Subcutaneous adipose tissue (tissue), 4 donors: Measurements from ENCODE around the gene ZBTB8B. TPM values are rescaled to one million over a fixed set of nuclear protein-coding genes. Genes with fewer than 3 reads are reported as not detected.

Experiments
- total RNA-seq, 4 donors: library from RNA; depleted of rRNA; stranded (reverse); fragments of >200 nt; gene quantifications; one replicate each; pipeline ENCODE4 v1.1.0, GENCODE V29; 2016
- TF ChIP-seq, protein P1 (sequence below): fragments of 450-650 bp; IDR thresholded peaks from one replicate; pipeline ENCODE4 v1.5.1; 2016; ENCODE audit warnings: low read depth, mild to moderate bottlenecking, control low read depth, antibody characterized with exemption, moderate library complexity

ZBTB8B gene
- total RNA-seq, 4 donors from 2014 or later, result under 0.01 TPM; not detected in 3

DNA sequence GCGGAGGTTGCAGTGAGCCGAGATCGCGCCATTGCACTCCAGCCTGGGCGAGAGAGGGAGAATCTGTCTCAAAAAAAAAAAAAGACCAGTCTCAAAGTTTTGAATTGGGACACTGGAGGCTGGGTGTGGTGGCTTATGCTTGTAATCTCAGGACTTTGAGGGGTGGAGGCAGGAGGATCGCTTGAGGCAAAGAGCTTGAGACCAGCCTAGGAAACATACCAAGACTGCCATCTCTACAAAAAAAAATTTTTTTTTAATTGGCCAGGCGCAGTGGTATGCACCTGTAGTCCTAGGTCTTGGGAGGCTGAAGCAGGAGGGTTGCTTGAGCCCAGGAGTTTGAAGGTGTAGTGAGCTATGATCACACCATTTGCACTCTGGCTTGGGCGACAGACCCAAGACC lies 3.9 kb downstream of the ZBTB8B start:
- TF ChIP-seq, protein P1, sequence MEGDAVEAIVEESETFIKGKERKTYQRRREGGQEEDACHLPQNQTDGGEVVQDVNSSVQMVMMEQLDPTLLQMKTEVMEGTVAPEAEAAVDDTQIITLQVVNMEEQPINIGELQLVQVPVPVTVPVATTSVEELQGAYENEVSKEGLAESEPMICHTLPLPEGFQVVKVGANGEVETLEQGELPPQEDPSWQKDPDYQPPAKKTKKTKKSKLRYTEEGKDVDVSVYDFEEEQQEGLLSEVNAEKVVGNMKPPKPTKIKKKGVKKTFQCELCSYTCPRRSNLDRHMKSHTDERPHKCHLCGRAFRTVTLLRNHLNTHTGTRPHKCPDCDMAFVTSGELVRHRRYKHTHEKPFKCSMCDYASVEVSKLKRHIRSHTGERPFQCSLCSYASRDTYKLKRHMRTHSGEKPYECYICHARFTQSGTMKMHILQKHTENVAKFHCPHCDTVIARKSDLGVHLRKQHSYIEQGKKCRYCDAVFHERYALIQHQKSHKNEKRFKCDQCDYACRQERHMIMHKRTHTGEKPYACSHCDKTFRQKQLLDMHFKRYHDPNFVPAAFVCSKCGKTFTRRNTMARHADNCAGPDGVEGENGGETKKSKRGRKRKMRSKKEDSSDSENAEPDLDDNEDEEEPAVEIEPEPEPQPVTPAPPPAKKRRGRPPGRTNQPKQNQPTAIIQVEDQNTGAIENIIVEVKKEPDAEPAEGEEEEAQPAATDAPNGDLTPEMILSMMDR, result no peak

DNA sequence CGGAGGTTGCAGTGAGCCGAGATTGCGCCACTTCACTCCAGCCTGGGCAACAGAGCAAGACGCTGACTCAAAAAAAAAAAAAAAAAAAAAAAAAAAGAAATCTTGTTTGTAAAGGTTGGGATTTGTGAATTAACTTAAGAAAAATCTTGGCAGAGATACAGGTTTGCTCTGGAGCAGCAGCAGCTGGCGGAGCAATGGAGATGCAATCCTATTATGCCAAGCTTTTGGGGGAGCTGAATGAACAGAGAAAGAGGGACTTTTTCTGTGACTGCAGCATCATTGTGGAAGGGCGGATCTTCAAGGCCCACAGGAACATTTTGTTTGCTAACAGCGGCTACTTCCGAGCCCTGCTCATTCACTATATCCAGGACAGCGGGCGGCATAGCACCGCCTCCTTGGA lies 5.6 kb downstream of the ZBTB8B start:
- TF ChIP-seq, protein P1, result no peak

DNA sequence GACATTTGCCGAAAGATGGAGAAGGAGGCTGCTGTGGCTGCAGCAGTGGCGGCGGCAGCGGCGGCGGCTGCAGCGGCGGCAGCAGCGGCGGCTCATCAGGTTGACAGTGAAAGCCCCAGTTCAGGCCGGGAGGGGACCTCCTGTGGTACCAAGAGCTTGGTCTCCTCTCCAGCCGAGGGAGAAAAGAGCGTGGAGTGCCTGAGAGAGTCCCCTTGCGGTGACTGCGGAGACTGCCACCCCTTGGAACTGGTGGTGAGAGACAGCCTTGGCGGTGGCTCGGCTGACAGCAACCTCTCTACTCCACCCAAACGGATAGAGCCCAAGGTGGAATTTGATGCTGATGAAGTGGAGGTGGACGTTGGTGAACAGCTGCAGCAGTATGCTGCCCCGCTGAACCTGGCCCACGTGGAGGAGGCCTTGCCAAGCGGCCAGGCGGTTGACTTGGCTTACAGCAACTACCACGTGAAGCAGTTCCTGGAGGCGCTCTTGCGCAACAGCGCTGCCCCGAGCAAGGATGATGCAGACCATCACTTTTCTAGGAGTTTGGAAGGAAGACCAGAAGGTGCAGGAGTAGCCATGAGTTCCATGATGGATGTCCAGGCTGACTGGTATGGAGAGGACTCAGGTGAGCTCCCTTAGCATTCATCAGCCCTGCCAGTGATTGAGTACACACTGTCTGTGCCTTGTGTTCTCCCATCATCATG lies 6.3 kb downstream of the ZBTB8B start:
- TF ChIP-seq, protein P1, result no peak

DNA sequence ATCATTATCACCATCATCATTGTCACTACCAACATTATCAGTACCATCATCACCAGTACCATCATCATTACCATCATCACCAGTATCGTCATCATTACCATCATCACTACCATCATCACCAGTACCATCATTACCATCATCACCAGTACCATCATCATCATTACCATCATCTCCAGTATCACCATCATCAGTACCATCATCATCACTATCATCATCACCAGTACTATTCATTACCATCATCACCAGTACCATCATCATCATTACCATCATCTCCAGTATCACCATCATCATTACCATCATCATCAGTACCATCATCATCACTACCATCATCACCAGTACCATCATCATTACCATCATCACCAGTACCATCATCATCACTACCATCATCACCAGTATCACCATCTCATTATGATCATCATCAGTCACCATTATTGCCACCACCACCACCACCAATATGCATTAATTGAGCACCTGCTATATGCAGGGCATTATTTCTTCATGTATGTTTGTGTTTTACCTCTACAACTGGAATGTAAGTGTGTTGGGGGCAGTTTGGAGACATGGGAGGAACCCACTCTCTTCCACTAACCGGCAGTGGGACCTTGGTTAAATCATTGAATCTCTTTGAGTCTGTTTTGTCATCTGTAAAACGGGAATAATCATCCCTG lies 7.0 kb downstream of the ZBTB8B start:
- TF ChIP-seq, protein P1, result no peak

DNA sequence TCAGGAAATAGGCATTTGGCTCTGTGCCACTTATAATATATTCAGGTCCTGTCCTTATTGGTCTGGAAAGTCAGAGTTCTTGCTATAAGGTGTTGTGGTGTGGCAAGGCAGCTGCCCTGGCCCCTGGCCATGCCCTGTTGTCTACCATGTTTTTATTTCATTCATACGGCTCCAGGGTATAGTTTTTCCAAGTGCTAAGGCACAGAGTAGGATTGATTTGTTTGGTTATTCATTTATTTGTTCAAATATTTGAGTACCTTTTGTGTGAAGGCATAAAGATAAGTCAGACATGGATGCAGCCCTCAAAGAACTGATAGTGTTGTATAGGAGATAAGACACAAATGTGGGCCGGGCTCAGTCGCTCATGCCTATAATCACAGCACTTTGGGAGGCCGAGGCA lies 10.1 kb downstream of the ZBTB8B start:
- TF ChIP-seq, protein P1, result no peak

DNA sequence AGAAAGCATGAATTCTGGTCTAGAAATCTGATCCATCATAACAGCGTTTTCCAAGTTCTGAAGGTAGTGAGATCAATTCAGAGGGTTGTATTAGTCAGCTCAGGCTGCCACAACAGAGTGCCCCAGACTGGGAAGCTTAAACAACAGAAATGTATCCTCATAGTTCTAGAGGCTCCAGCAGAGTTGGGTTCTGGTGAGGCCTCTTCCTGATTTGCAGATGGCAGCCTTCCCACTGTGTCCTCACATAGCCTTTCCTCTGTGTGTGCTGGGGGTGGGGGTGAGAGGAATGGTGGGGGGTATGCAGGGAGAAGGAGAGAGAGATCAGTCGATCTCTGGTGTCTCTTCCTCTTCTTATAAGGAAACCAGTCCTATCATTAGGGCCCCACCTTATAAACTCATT lies 15.1 kb downstream of the ZBTB8B start:
- TF ChIP-seq, protein P1, result no peak

DNA sequence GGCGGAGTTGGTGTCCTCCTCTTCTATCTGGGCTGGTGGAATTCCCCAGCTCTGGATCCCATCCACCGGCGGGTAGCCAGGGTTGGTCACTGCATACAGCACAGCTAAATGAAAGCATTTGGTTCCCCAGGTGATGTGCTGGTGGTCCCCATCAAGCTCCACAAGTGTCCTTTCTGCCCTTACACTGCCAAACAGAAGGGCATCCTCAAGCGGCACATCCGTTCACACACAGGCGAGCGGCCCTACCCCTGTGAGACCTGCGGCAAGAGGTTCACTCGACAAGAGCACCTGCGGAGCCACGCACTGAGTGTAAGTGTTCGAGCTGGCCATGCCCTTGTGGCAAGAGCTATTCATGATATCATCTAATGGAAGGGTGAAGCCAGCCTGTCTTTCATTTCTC lies 15.9 kb downstream of the ZBTB8B start:
- TF ChIP-seq, protein P1, result no peak
